UCSD-AML1 (cell line): ENCODE measurements around the gene NFS1.
"Not testable (repeated sequence)": the region's sequence is repeated elsewhere in the genome, so short reads cannot be mapped to it uniquely, and the experiment has no call there.

Experiments
- DNase-seq: peaks from one replicate; lab custom pipeline; 2025; ENCODE audit not compliant: unreplicated experiment; lab: John Stamatoyannopoulos, UW

Gene NFS1

DNA sequence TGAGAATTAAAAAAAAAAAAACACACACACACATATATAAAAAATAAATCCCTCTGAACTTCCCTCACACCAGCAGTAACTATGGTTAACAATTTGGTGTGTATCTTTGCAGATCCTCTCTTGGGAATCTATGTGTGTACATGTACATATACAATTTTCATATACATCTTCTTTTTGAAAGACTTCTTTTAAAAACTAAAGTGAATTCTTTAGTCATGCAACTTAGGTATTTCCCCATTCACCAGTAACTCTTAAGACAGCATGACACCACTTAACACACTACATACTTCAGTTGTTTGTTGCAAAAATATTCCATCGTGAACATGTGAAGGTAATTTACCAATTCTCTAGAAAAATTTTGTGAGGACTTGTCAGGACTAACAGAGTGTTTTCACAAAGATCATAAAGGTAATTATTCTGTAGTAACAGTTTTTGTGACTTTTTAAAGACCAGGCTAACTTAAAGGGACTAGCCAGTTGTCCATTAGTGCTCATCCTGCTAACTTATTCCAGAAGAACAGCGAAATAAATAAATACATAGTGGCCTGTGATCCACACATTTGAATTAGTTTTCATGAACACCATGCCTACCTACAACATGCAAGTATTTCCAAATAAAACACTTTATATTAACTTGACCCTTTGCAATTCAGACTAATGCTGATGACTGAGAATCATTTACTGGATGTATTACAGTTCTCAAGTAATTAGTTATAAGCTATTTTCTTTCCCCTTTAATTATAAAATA lies 30.9 kb upstream of the NFS1 start:
- DNase-seq = no peak

DNA sequence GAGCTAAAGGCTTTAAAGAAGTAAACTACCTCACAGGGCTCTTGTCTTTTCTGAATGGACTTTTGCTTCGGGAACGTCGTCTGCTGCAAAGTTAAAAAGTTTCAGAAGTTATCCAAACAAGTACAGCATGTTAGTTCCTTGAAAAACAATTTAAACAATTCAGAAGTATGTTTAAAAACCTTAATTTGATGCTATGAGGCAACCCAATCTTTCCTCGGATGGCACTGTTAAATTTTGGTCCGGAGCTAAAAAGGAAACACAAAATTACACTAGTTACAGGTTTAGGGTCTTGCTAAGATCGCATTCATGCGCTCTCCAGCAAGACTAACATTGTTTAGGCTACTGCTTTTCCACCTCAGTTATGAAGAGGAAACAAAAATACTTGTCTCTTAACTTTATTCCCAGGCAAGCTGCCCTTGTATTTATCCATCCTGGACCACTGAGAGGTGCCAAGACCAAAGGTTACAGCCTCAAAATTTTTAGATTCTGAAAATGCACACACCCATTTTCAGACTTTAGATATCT lies 30.2 kb upstream of the NFS1 start:
- DNase-seq = no peak

GRCh38 chr20:35726842-35727711 lies 27.9 kb upstream of the NFS1 start:
- no peak for DNase-seq

- no peak for DNase-seq
These were observed 25.4 kb upstream of the NFS1 start for GRCh38 chr20:35724321-35725230.

DNA sequence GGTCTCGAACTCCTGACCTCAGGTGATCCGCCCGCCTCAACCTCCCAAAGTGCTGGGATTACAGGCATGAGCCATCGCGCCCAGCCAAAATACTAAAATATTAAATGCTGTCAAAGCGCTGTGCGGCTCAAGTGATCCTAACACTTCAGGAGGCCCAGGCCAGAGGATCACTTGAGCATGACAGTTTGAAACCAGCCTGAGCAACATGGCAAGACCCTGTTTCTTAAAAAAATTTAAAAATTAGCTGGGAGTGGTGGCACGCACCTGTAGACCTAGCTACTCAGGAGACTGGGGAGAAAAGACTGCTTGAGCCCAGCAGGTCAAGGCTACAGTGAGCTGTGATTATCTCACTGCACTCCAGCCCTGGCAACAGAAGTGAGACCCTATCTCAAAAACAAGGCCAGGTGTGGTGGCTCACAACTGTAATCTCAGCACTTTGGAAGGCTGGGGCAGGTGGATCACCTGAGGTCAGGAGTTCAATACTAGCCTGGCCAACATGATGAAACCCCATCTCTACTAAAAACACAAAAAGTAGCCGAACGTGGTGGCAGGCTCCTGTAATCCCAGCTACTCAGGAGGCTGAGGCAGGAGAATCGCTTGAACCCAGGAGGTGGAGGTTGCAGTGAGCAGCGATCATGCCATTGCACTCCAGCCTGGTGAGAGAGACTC lies 24.6 kb upstream of the NFS1 start:
- DNase-seq = not testable (repeated sequence)

DNA sequence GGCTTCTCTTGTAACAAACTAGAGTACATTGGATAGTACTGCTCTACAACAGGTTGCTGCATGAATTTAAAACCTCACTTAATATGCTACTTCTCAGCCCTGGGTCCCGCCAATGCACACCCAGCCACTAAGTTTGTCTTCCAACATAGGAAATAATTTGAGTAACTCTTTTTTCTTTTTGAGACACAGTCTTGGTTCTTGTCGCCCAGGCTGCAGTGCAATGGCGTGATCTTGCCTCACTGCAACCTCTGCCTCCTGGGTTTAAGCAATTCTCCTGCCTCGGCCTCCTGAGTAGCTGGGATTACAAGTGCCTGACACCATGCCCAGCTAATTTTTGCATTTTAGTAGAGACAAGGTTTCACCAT lies 24.1 kb upstream of the NFS1 start:
- not testable (repeated sequence) for DNase-seq

- no peak for DNase-seq
These were observed 22.5 kb upstream of the NFS1 start for GRCh38 chr20:35721621-35722020.

DNA sequence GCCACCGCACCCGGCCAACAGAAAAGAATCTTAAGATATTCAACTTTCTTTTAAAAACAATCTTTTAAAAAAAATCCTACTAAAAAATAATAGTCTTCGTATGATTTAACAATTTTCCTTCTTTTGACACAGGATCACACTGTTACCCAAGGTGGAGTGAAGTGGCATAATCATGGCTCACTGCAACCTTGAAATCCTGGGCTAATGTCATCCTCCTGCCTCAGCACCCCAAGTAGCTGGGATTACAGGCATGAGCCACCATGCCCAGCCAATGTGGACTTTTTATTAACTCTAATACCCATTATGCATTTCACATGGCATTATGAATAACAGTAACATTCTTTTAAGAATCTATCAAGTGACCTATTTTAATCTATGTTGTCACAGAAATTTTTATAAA lies 22.1 kb upstream of the NFS1 start:
- no peak for DNase-seq

GRCh38 chr20:35720165-35721123 lies 21.3 kb upstream of the NFS1 start:
- no peak for DNase-seq

DNA sequence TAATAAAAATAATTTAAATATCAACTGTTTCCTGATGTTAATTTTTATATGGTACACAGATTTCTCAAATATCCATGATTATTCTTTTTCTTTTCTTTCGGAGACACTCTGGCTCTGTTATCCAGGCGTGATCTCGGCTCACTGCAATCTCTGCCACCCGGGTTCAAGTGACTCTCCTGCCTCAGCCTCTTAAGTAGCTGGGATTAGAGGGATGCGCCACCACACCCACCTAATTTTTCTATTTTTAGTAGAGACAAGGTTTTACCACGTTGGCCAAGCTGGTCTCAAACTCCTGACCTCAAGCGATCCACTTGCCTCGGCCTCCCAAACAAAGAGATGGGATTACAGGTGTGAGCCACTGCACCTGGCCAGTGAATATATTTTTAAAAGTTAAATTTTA lies 20.6 kb upstream of the NFS1 start:
- no peak for DNase-seq

DNA sequence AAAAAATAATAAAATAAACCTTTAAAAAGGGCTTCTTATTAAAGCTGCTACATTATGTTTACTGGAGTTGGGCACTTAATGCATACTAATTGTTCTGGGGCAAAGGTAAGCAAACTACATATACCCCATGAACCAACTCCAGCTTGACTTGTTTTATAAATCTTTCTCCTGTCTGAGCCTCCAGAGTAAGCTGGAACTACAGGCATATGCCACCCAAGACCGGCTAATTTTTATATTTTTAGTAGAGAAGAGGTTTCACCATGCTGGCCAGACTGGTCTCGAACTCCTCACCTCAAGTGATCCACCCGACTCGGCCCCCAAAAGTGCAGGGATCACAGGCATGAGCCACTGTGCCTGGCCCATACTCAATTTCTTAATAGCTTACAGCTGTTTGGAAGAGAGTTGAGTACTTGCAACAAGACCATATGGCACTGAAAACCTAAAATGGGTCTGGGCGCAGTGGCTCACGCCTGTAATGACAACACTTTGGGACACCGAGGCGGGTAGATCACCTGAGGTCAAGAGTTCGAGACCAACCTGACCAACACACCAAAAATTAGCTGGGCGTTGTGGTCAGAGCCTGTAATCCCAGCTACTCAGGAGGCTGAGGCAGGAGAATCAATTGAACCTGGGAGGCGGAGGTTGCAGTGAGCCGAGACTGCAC lies 20.0 kb upstream of the NFS1 start:
- no peak for DNase-seq

GRCh38 chr20:35718321-35718720 lies 19.2 kb upstream of the NFS1 start:
- not testable (repeated sequence) for DNase-seq

GRCh38 chr20:35716330-35716729 lies 17.2 kb upstream of the NFS1 start:
- DNase-seq = no peak

- no peak for DNase-seq
These were observed 16.5 kb upstream of the NFS1 start for GRCh38 chr20:35715652-35716051.

GRCh38 chr20:35714127-35714526 lies 15.0 kb upstream of the NFS1 start:
- DNase-seq = no peak

GRCh38 chr20:35713120-35713519 lies 14.0 kb upstream of the NFS1 start:
- DNase-seq = not testable (repeated sequence)

GRCh38 chr20:35711588-35712209 lies 12.5 kb upstream of the NFS1 start:
- DNase-seq = no peak

DNA sequence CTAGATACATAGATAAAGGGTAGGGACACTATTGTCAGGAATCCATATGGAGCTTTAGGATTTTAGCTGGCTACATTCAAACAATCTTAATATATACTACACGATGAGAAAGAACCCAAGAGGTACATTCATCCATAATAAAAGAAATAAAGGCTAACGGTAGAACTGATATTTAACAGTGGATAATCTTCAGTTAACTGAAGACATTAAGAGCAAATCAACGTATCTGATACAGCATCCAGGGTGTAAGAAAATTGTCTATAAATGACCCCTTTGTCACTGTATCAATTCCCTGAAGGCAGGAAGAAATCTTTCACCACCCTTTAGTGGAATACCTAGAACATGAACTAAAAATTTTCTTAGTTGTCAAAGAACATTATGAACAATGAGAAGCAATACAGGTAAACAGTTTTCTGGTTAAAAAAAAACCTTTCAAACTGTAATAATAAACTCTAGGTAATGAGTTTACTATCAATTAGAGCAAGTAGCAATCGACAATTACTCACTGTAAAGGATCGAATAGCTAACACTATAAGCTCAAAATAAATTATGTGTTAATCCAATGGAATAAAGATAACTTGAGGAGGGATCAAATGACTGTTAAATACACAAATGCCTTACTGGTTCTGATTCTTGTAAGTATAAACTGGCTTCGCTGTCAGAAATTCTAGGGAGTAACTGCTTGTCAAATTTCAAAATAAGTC lies 11.9 kb upstream of the NFS1 start:
- DNase-seq = no peak
